A673 (cell line): Measurements from ENCODE around the gene FUCA1. TPM values are rescaled to one million over a fixed set of nuclear protein-coding genes. Genes with fewer than 3 reads are reported as not detected.

Source experiments
- Bru-seq: library from RNA; stranded (reverse); fragments of 400-500 nt; gene quantifications from one replicate; lab custom pipeline; 2021; lab: Mats Ljungman, UMichigan
- BruChase-seq, 2 experiments: library from RNA; stranded (reverse); fragments of 400-500 nt; gene quantifications; one replicate each; lab custom pipeline; 2021; lab: Mats Ljungman, UMichigan
- BruUV-seq: library from RNA; stranded (reverse); fragments of 400-500 nt; replicated peaks from 2 replicates; lab custom pipeline; 2021; lab: Mats Ljungman, UMichigan
- CTCF ChIA-PET: fragments of 300-600 bp; sonication (Branson Sonifier 250); formaldehyde crosslinking; loops from one replicate; lab custom pipeline; 2022; ENCODE audit warnings: antibody characterized with exemption; lab: Charles Lee
- POLR2A ChIA-PET: fragments of 300-600 bp; sonication (Branson Sonifier 250); formaldehyde crosslinking; loops from one replicate; lab custom pipeline; 2022; ENCODE audit warnings: antibody characterized with exemption; ENCODE audit not compliant: low non-redundant PET; lab: Charles Lee
- DNase-seq: peaks from one replicate; pipeline ENCODE4 v3.0.0-alpha.2; 2015; ENCODE audit warnings: low spot score
- H3K27ac ChIP-seq: fragments of 200-600 bp; sonication (generic); 2 replicates; pipeline ENCODE4 v1.5.1; 2016; ENCODE audit warnings: mixed run types, low read depth, mild to moderate bottlenecking, mixed read lengths, antibody characterized with exemption, low read length; ENCODE audit not compliant: poor library complexity, severe bottlenecking
- H3K27me3 ChIP-seq: fragments of 200-600 bp; sonication (generic); replicated peaks from 2 replicates; pipeline ENCODE4 v1.6.1; 2017; ENCODE audit warnings: mixed run types, low read depth, mild to moderate bottlenecking, mixed read lengths, antibody characterized with exemption, low read length; ENCODE audit not compliant: insufficient read depth, poor library complexity
- H3K36me3 ChIP-seq: fragments of 200-600 bp; sonication (generic); 2 replicates; pipeline ENCODE4 v1.6.1; 2016; ENCODE audit warnings: mixed run types, mild to moderate bottlenecking, mixed read lengths, antibody characterized with exemption, low read length; ENCODE audit not compliant: insufficient read depth, poor library complexity, severe bottlenecking
- H3K4me1 ChIP-seq: fragments of 200-600 bp; sonication (generic); 2 replicates; pipeline ENCODE4 v1.6.1; 2017; ENCODE audit warnings: mixed run types, mild to moderate bottlenecking, mixed read lengths, antibody characterized with exemption, low read length; ENCODE audit not compliant: insufficient read depth, poor library complexity, severe bottlenecking
- H3K4me3 ChIP-seq: fragments of 200-600 bp; sonication (generic); 2 replicates; pipeline ENCODE4 v1.5.1; 2016; ENCODE audit warnings: low read depth, mixed run types, mild to moderate bottlenecking, mixed read lengths, low read length; ENCODE audit not compliant: poor library complexity, severe bottlenecking
- H3K9me3 ChIP-seq: fragments of 200-600 bp; sonication (generic); 2 replicates; pipeline ENCODE4 v1.6.1; 2016; ENCODE audit warnings: mixed run types, low read depth, mild to moderate bottlenecking, mixed read lengths, antibody characterized with exemption, low read length; ENCODE audit not compliant: poor library complexity, severe bottlenecking
- EZH2 ChIP-seq: fragments of 200-600 bp; sonication (generic); IDR thresholded peaks from 2 replicates; pipeline ENCODE4 v1.6.1; 2017; ENCODE audit warnings: borderline replicate concordance, low read depth, mild to moderate bottlenecking, mixed read lengths, antibody characterized with exemption, low read length; ENCODE audit not compliant: poor library complexity, severe bottlenecking
- intact Hi-C: fragments of 100-400 bp; cut with micrococcal nuclease; formaldehyde crosslinking; loops from one replicate; pipeline ENCODE4 v1.10.0; 2022; ENCODE audit not compliant: unreplicated experiment
- long read RNA-seq: library from polyadenylated mRNA; stranded (forward); transcript quantifications from one replicate; pipeline ENCODE4 v2.0.0, GENCODE V29; 2022
- total RNA-seq: library from RNA; stranded (reverse); gene quantifications from 2 replicates; pipeline ENCODE4 v1.2.3, GENCODE V29; 2021
- TF ChIP-seq, protein P1 (sequence below): fragments of 300-800, 200-600 bp; sonication (generic); conservative IDR thresholded peaks from 2 replicates; pipeline ENCODE4 v1.5.1; 2017; ENCODE audit warnings: low read depth, mild to moderate bottlenecking, antibody characterized with exemption, low read length, moderate library complexity, mixed read lengths

FUCA1 gene
- total RNA-seq (8.9 and 12.1 TPM in 2 replicates), Bru-seq, nascent RNA (percentile 38 among the genes with signal in this experiment), BruChase-seq, experiment 1, labeled RNA remaining after a 2-hour chase (percentile 36 among the genes with signal in this experiment), BruChase-seq, experiment 2, labeled RNA remaining after a 6-hour chase (percentile 46 among the genes with signal in this experiment)
- long read RNA-seq, transcript FUCA1-201 (8 exons, 2,047 nt): major isoform, 55 of 63 reads
- long read RNA-seq, partial matches to known transcripts: 1 of 63 reads
- long read RNA-seq, other reads (novel, unspliced or antisense): 7 of 63 reads

DNA sequence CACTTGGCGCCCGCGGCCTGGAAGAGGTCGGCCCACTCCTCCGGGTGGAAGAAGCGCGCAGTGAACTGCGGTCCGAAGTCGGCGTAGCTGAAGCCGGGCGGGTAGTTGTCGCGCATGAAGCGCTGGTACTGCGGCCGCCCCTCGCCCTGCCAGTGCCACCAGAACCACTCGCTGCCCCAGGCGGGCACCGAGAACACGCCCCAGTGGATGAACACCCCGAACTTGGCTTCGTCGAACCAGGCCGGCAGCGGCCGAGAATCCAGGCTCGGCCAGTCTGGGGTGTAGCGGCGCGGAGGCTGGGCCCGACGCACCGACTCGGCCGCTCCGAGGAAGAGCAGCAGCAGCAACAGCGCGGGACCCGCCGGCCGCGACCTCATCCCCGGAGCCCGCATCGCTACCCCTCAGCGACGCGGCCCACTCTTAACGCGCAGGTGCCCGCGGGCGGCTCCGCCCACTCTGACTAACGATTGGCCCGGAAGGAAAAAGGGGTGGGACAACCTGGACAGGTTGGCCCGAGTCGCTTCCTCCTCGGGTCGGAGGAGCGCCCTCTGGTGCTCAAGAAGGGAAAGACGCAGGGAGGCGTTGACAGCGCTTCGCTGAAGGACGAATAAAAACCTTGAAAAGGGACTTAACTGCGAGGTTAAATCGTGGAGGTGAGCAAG, at the start of gene FUCA1:
Gene FUCA1, minus strand, starts transcription at position 396 of the 662 bp plus-strand sequence. Its CDS starts 4 bp downstream, at position 392.
- no TSS peak for BruUV-seq
- Histone ChIP-seq H3K4me1 (no peaks in the 10 kb centered on the region), H3K4me3 (peak within 1 kb of the TSS; percentile 77), H3K36me3 (no peaks in the 10 kb centered on the region), H3K9me3 (no peaks in the 10 kb centered on the region), H3K27me3 (no peaks in the 10 kb centered on the region), H3K27ac (peak within 1 kb of the TSS; percentile 35)
- POLR2A ChIA-PET: no interaction called here
- CTCF ChIA-PET: interaction anchor here (1.1 to 1.4 kb wide), 2 partner anchors 49 to 96 kb away, joined by 5 read pairs; no protein-coding TSS in a partner anchor
- TF ChIP-seq, protein P1, sequence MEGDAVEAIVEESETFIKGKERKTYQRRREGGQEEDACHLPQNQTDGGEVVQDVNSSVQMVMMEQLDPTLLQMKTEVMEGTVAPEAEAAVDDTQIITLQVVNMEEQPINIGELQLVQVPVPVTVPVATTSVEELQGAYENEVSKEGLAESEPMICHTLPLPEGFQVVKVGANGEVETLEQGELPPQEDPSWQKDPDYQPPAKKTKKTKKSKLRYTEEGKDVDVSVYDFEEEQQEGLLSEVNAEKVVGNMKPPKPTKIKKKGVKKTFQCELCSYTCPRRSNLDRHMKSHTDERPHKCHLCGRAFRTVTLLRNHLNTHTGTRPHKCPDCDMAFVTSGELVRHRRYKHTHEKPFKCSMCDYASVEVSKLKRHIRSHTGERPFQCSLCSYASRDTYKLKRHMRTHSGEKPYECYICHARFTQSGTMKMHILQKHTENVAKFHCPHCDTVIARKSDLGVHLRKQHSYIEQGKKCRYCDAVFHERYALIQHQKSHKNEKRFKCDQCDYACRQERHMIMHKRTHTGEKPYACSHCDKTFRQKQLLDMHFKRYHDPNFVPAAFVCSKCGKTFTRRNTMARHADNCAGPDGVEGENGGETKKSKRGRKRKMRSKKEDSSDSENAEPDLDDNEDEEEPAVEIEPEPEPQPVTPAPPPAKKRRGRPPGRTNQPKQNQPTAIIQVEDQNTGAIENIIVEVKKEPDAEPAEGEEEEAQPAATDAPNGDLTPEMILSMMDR: peak; percentile 97
- no peak for TF ChIP-seq EZH2
- intact Hi-C loops: no loop called here
- DNase-seq: peak; percentile 96

DNA sequence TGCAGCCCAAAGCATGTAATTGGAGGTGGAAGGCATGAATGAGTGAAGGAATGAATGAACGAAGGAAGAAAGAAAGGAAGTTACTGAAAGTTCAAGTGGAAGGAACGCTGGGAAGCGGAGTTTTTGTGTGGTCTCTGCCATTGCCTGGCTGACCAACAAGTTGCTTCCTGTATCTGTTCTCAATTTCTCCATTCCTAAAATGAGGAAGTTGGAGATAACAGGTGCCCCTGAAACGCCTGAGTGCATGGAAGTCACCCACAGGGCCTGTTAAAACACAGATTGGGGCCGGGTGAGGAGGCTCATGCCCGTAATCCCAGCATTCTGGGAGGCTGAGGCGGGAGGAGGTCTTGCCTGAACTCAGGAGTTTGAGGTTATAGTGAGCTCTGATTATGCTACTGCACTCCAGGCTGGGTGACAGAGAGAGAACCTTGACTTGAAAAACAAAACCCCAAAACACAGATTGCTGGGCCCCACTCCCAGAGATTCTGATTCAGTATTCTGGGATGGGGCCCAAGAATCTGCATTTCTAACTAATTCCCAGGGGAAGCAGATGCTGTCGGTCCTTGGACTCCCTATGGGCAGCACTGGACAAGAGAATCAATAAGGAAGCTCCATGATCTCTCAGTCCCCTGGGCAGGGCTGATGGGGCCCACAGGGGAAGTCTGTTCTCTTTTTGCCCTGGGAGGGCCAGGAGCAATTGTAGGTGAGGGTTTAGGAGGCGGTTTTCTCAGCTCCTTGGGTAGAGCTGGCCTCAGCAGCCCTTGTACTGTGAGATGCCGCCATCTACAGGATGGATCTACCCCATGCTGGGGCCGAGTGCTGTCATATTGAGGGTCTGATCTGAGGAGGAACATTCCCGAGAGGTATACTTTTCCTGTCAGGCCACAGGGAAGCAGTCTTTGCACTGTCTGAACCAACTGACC, 48.4 kb upstream of the FUCA1 start:
- BruUV-seq: no TSS peak
- no peak overlapping the region for H3K27ac ChIP-seq
- peak; percentile 86 for DNase-seq
- H3K9me3 ChIP-seq: no peaks in the 10 kb centered on the region
- no peaks in the 10 kb centered on the region for H3K4me1 ChIP-seq
- intact Hi-C loops: loop anchor here (2.0 to 5.0 kb wide), 2 partner anchors 109 to 144 kb away; no protein-coding TSS in a partner anchor
- no peak overlapping the region for H3K4me3 ChIP-seq
- no peaks in the 10 kb centered on the region for H3K27me3 ChIP-seq
- POLR2A ChIA-PET: interaction anchor here (0.5 kb wide), 1 partner anchor 103 kb away, joined by 3 read pairs; no protein-coding TSS in a partner anchor
- H3K36me3 ChIP-seq: no peaks in the 10 kb centered on the region
- CTCF ChIA-PET: interaction anchor here (0.5 to 2.4 kb wide), 9 partner anchors 10 to 432 kb away, joined by 3 to 29 read pairs (median 6); partner anchors contain the start of genes FUCA1 and PITHD1
- TF ChIP-seq, protein P1: peak; percentile 75
- TF ChIP-seq EZH2: no peak

DNA sequence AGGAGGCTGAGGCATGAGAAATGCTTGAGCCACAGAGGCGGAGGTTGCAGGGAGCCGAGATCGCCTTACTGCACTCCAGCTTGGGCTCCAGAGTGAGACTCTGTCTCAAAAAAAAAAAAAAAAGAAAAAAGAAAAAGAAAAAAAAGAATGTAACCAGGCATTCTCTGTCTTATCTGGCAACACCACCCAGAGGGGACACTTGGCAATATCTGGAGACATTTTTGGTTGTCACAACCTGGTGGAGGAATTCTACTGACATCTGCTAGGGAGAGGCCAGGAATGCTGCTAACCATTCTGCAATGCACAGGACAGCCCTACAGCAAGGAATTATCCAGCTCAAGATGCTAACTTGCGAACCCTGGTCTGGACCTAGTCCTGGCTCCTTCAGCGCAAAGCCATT, 47.4 kb upstream of the FUCA1 start:
- H3K36me3 ChIP-seq: no peaks in the 10 kb centered on the region
- no peak overlapping the region for H3K27ac ChIP-seq
- no peaks in the 10 kb centered on the region for H3K9me3 ChIP-seq
- TF ChIP-seq EZH2: no peak
- TF ChIP-seq, protein P1: no peak
- BruUV-seq: no TSS peak
- no peak overlapping the region for H3K4me3 ChIP-seq
- POLR2A ChIA-PET: no interaction called here
- no peak for DNase-seq
- intact Hi-C loops: loop anchor here (5.0 kb wide), 1 partner anchor 108 kb away; no protein-coding TSS in a partner anchor
- no peaks in the 10 kb centered on the region for H3K4me1 ChIP-seq
- CTCF ChIA-PET: interaction anchor here (0.6 to 2.4 kb wide), 2 partner anchors 56 to 105 kb away, joined by 3 to 20 read pairs; no protein-coding TSS in a partner anchor
- H3K27me3 ChIP-seq: no peaks in the 10 kb centered on the region
